NCI-H524 (cell line): ENCODE measurements around the gene PHKA1.
"Not testable (repeated sequence)": the region's sequence is repeated elsewhere in the genome, so short reads cannot be mapped to it uniquely, and the experiment has no call there.

Experiments used
- DNase-seq, 2 experiments: peaks; one replicate each; lab custom pipeline; 2025; lab: John Stamatoyannopoulos, UW

PHKA1 gene

DNA sequence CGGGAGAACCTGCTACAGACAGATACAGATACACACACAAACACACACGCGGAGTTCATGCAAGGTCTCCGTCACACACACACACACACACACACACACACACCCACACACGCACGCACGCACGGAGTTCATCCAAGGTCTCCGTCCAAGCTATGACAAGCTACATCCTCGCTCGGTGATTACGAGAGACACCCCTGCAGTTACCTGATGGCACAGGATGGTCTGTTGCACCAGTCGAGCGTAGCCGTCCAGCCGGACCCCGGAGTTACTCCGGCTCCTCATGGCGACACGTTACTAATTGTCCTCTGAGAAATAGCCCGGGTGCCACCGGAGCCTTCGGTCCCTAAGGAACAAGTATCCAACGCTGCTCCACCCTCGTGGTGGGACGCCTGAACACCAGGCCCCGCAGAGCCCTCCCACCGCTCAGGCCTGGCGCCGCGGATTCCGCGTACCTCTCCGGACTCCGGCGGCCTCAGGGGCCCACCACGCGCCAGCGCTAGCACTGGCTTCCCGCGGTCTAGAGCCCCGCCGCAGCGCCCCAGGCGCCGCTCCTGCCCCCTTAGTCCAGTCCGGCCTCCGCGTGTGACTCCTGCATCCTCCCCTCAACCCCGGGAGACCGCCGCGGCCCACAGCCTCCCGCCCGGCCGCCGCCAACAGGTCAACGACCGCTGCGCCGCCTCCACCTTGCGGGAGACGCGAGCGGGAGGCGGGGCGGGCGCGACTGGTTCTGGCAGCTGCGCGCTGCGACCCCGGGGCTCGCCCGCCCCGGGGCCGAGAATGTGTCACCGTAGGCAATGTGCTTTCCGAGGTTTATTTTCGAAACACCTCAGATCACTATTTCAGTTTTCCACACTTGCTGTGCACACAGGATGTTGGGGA, at the start of gene PHKA1:
TSS of gene PHKA1 (minus strand) at position 708 of the 879 bp plus-strand sequence. CDS start at position 282, 426 bp downstream.
- DNase-seq = peak; percentile 46 to 60

GRCh38 chrX:72760454-72760853, 46.3 kb upstream of the PHKA1 start:
- DNase-seq = not testable (repeated sequence)

DNA sequence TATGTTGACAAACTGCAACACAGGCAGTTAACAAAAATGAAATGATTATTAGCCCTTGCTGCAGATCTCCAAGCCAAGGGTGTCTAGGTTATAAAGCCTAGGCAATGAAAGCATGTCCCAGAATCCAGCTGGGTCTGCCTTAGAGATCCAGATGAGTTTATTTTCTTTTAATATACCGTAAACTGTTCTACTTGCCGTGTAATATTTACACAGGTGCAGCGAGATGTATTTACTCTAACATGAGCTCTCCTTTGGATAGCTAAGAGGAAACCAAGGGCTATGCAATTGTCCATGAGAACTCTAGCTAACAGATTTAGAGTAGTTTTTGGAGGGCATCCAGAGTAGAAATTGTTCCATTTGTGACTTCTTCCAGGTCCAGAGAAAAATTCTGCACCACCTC, 34.4 kb upstream of the PHKA1 start:
- DNase-seq = not testable (repeated sequence)

DNA sequence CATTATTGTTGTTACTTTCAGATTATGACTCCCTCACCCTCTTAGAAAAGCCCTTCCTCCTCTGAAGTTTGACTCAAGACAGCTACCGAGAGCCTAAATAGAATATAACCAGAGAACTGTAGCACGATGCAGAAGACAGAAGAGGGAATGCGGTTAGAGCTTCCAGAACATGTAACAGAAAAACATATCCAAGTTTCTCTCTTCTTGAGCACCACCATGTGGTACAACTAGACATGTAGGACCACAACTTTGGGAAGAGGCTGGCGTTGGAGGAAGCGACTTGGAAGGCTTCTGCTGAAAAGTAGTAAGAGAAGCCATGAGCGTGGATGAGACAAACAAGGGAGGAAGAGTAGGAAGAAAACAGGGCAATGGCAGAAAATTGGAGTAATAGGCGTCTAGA, 31.4 kb upstream of the PHKA1 start:
- not testable (repeated sequence) for DNase-seq

DNA sequence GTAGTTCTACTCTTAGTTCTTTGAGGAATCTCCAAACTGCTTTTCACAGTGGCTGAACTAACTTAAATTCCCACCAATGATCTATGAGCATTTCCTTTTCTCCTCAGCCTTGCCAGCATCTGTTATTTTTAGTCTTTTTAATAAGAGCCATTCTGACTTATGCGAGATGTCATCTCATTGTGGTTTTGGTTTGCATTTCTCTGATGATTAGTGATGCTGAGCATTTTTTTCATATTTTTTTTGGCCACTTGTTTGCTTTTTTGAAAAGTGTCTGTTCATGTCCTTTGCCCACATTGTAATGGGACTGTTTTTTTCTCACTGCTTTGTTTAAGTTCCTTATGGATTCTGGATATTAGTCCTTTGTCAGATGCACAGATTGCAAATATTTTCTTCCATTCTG, 21.5 kb upstream of the PHKA1 start:
- DNase-seq = no peak

GRCh38 chrX:72733636-72734035, 19.5 kb upstream of the PHKA1 start:
- not testable (repeated sequence) for DNase-seq

GRCh38 chrX:72727846-72728245, 13.7 kb upstream of the PHKA1 start:
- no peak for DNase-seq

- no peak for DNase-seq
These were observed 2.7 kb upstream of the PHKA1 start for GRCh38 chrX:72716766-72717165.

- no peak for DNase-seq
These were observed 1.4 kb upstream of the PHKA1 start for GRCh38 chrX:72715546-72715945.

- DNase-seq = peak; percentile 70 to 79
These were observed 391 bp upstream of the PHKA1 start for GRCh38 chrX:72714478-72714916.

DNA sequence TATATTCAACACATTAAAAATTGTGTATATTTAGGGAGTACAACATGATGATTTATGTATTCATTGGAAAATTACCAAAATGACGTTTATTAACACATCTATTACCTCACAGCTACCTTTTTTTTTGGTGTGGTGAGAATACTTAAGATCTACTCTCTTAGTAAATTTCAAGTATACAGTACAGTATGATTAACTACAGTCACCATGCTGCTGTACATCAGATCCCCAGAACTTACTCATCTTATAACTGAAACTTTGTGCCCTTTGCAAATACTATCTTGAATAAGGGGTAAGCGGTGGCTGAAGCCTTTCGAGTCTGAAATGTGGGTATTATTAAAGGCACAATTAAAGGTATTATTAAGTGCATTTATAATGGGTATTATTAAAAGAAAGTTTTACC, 976 bp downstream of the PHKA1 start:
- no peak for DNase-seq

GRCh38 chrX:72712094-72712755, 1.9 kb downstream of the PHKA1 start:
- no peak for DNase-seq

DNA sequence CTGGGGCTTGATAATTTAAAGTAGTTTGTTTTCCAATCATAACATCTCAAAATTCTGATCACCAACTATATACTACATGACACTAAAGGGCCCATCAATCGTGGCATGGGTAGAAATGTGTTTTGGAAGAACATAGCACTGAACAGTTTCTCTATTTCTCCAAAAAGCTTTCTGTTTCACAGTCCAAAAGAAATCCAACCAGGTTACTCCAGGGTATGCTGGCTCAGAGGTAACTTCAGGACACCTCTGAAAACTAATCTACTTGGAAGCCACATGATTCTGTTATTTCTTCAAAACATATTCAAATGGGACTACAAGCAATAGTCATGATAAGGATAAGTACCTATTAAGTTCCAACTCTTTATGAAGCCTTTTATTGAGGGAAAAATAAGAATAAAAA, 8.3 kb downstream of the PHKA1 start:
- no peak for DNase-seq

DNA sequence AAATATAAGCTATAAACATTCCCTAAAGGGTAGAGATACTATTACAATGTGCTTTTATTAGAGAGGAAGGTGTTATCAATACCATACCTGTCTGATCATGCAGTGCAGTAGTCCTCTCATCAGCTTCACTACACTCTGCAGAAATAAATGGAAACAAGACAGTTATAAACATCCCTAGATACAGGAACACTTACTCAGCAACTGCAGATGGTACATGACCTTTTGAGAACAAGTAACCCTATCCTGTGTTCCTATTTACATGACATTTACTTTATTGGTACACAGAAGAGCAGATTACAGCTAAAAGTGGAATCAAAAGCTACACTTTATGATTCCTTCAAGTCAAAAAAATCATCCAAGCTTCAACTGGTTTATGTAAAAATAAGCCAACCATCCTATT, 9.0 kb downstream of the PHKA1 start:
- no peak for DNase-seq

DNA sequence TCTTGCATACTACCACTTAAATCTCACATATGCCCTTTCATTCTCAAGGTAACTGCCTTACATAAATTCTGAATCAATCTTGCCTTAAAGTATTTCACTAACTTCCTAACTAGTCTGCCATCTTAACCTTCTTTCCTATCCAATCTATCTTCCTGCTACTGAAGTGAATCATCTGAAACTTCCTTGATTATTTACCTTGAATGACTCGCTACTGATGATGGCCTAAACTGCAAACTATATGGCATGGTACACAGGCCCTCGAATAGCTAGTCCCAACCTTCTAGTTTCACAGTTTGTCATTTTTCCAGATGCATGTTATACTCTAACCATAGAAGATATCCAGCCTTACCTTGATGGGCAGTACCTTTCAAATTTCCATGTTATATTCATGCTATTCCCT, 19.9 kb downstream of the PHKA1 start:
- no peak for DNase-seq

- DNase-seq = no peak
These were observed 20.6 kb downstream of the PHKA1 start for GRCh38 chrX:72693477-72693876.

GRCh38 chrX:72687396-72687795, 26.7 kb downstream of the PHKA1 start:
- no peak for DNase-seq

GRCh38 chrX:72685810-72686456, 28.2 kb downstream of the PHKA1 start:
- DNase-seq = no peak

- DNase-seq = no peak
These were observed 29.1 kb downstream of the PHKA1 start for GRCh38 chrX:72685018-72685417.

DNA sequence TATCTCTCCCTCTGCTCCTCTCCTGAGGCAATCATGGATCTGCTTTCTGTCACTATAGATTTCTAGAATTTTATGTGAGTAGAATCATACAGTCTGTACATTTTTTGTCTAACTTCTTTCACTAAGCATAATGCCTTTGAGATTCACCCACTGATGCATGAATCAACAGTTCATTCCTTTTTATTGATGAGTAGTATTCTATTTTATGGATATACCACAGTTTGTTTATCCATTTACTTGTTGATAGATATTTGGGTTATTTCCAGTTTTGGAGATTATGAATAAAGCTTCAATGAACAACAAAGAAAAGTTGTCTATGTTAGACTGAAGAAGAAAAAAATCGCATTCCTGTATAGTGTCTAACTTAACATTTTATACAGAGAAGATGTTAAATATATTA, 30.5 kb downstream of the PHKA1 start:
- no peak for DNase-seq

GRCh38 chrX:72676465-72676864, 37.6 kb downstream of the PHKA1 start:
- DNase-seq = no peak

- DNase-seq = not testable (repeated sequence)
These were observed 40.2 kb downstream of the PHKA1 start for GRCh38 chrX:72673951-72674350.

GRCh38 chrX:72669508-72669907, 44.6 kb downstream of the PHKA1 start:
- not testable (repeated sequence) for DNase-seq
